ENCODE results near the gene DCLRE1A.

DNA sequence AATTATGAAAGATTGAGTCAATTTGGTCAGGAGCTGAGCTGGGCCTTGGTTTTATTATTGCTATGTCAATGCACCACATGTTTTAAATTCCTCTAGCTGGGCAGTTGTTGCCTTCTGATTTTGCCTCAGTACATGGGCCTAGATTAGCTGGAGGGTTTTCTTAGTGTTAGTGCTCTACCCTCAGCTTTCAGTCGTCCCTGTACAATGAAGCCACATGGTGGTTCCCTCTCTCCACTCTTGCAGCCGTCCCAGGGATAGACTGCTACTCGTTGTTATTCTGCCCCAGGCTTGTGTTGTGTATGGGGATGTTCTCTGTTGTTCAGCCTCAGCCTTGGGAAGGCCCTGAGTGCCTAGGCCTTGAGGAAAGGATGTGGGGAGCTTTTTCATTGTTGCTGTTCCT lies 37.6 kb upstream of the DCLRE1A start:
- TF ChIP-seq, protein P1, sequence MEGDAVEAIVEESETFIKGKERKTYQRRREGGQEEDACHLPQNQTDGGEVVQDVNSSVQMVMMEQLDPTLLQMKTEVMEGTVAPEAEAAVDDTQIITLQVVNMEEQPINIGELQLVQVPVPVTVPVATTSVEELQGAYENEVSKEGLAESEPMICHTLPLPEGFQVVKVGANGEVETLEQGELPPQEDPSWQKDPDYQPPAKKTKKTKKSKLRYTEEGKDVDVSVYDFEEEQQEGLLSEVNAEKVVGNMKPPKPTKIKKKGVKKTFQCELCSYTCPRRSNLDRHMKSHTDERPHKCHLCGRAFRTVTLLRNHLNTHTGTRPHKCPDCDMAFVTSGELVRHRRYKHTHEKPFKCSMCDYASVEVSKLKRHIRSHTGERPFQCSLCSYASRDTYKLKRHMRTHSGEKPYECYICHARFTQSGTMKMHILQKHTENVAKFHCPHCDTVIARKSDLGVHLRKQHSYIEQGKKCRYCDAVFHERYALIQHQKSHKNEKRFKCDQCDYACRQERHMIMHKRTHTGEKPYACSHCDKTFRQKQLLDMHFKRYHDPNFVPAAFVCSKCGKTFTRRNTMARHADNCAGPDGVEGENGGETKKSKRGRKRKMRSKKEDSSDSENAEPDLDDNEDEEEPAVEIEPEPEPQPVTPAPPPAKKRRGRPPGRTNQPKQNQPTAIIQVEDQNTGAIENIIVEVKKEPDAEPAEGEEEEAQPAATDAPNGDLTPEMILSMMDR (IDR thresholded peaks at IDR 0.05) = no peak
- no peak for TF ChIP-seq EZH2 (IDR thresholded peaks at IDR 0.05; ENCODE audit: borderline replicate concordance, insufficient read depth, low read depth, low read length, poor library complexity, severe bottlenecking)

Data from B cell (primary cell).